B cell (primary cell): ENCODE measurements around the gene NR1H3. TPM values are rescaled to one million over a fixed set of nuclear protein-coding genes. Genes with fewer than 3 reads are reported as not detected.
A peak's percentile ranks its signal among the peaks of the same experiment; 100 is the strongest.

Experiments used
- ATAC-seq: fragments of 200-7000 bp; cut with Tn5 transposase; one replicate; pipeline ENCODE4 v1.10.0; 2021; ENCODE audit warnings: low read depth, mild to moderate bottlenecking, moderate number of reproducible peaks, moderate library complexity
- CTCF ChIA-PET: fragments of 350-600 bp; sonication (Branson Sonifier 250); formaldehyde crosslinking; loops from one replicate; lab custom pipeline; 2021; ENCODE audit warnings: antibody characterized with exemption, inconsistent platforms; lab: Charles Lee
- POLR2A ChIA-PET: fragments of 350-600 bp; sonication (Branson Sonifier 250); formaldehyde crosslinking; loops from one replicate; lab custom pipeline; 2021; ENCODE audit warnings: antibody characterized with exemption; lab: Charles Lee
- DNase-seq: peaks from one replicate; pipeline ENCODE4 v3.0.0; 2013
- H2AFZ ChIP-seq: 2 replicates; pipeline ENCODE4 v1.6.1; 2012; ENCODE audit warnings: mild to moderate bottlenecking, low read depth, low read length; ENCODE audit not compliant: insufficient read depth, poor library complexity, severe bottlenecking
- H3K27ac ChIP-seq, 2 donors: 1 replicate in 1 of 2; 2 replicates in 1 of 2; pipeline ENCODE4 v1.5.1; 2012 to 2013; ENCODE audit warnings: low read length in 2 of 2, mild to moderate bottlenecking in 2 of 2, moderate library complexity in 1 of 2
- H3K27me3 ChIP-seq, 4 experiments: fragments of 200-600 bp in 1 of 4; sonication (generic) in 1 of 4; replicated peaks in 1 of 4; 1 replicate in 2 of 4; 2 replicates in 2 of 4; pipeline versions ENCODE4 v1.6.1 to v1.7.0; 2013 to 2016; ENCODE audit warnings: low read length in 3 of 4, mild to moderate bottlenecking in 2 of 4, mixed read lengths in 1 of 4, moderate library complexity in 1 of 4; ENCODE audit not compliant: insufficient read depth in 4 of 4, control insufficient read depth in 3 of 4; ENCODE audit errors: control extremely low read depth in 1 of 4
- H3K36me3 ChIP-seq, 2 experiments: replicated peaks in 1 of 2; 1 replicate in 1 of 2; 2 replicates in 1 of 2; pipeline versions ENCODE4 v1.6.1 to v1.7.1; 2013; ENCODE audit warnings: low read length in 1 of 2; ENCODE audit not compliant: insufficient read depth in 2 of 2, control insufficient read depth in 1 of 2; ENCODE audit errors: control extremely low read depth in 1 of 2, extremely low read depth in 1 of 2
- H3K4me1 ChIP-seq, 2 donors: fragments of 200-600 bp in 1 of 2; sonication (generic) in 1 of 2; 1 replicate in 1 of 2; 2 replicates in 1 of 2; pipeline versions ENCODE4 v1.5.1 to v1.6.1; 2013 to 2017; ENCODE audit warnings: low read length in 2 of 2; ENCODE audit not compliant: control insufficient read depth in 2 of 2, insufficient read depth in 2 of 2
- H3K4me2 ChIP-seq: replicated peaks from 2 replicates; pipeline ENCODE3; 2012; ENCODE audit warnings: mild to moderate bottlenecking, low read depth, low read length; ENCODE audit not compliant: poor library complexity, severe bottlenecking
- H3K4me3 ChIP-seq, 5 experiments: fragments of 200-600 bp in 1 of 5; sonication (generic) in 1 of 5; 1 replicate in 3 of 5; 2 replicates in 2 of 5; pipeline versions ENCODE4 v1.5.1 to v1.7.0; 2011 to 2016; ENCODE audit warnings: low read length in 4 of 5, mild to moderate bottlenecking in 4 of 5, low read depth in 2 of 5, control low read depth in 1 of 5, moderate library complexity in 1 of 5; ENCODE audit not compliant: insufficient read depth in 1 of 5; ENCODE audit errors: control extremely low read depth in 1 of 5, extremely low read depth in 1 of 5
- H3K79me2 ChIP-seq: fragments of 200-600 bp; sonication (generic); one replicate; pipeline ENCODE4 v1.6.0; 2016; ENCODE audit warnings: low read length; ENCODE audit not compliant: control insufficient read depth, insufficient read depth
- H3K9ac ChIP-seq: fragments of 200-600 bp; sonication (generic); 2 replicates; pipeline ENCODE4 v1.6.1; 2017; ENCODE audit warnings: mild to moderate bottlenecking, low read length, moderate library complexity
- H3K9me3 ChIP-seq, 3 donors: one replicate each; pipeline versions ENCODE4 v1.6.1 to v1.7.1; 2013; ENCODE audit warnings: low read length in 2 of 3; ENCODE audit not compliant: control insufficient read depth in 2 of 3, insufficient read depth in 1 of 3; ENCODE audit errors: control extremely low read depth in 1 of 3
- H4K20me1 ChIP-seq: 2 replicates; pipeline ENCODE4 v1.6.0; 2012; ENCODE audit warnings: mild to moderate bottlenecking, low read length; ENCODE audit not compliant: insufficient read depth, control insufficient read depth, poor library complexity, severe bottlenecking
- H3K27ac Mint-ChIP-seq: one replicate; pipeline ENCODE4 v1.8.0; 2021; ENCODE audit warnings: mixed read lengths
- H3K27me3 Mint-ChIP-seq: one replicate; pipeline ENCODE4 v1.8.0; 2021; ENCODE audit warnings: mixed read lengths
- H3K4me1 Mint-ChIP-seq: one replicate; pipeline ENCODE4 v1.8.0; 2021; ENCODE audit warnings: mixed read lengths
- H3K4me3 Mint-ChIP-seq: one replicate; pipeline ENCODE4 v1.8.0; 2021; ENCODE audit warnings: mixed read lengths
- H3K9me3 Mint-ChIP-seq: one replicate; pipeline ENCODE4 v1.8.0; 2022; ENCODE audit warnings: mixed read lengths; ENCODE audit not compliant: insufficient read depth
- EZH2 ChIP-seq: IDR thresholded peaks from 2 replicates; pipeline ENCODE4 v1.6.1; 2012; ENCODE audit warnings: borderline replicate concordance, low read depth, mild to moderate bottlenecking, moderate library complexity, low read length; ENCODE audit not compliant: insufficient read depth, poor library complexity, severe bottlenecking
- WGBS: methylation state at CpG from one replicate; pipeline ENCODE4 v1.1.5; 2013; ENCODE audit warnings: missing lambda C conversion rate; ENCODE audit not compliant: insufficient coverage; 5-methylcytosine and 5-hydroxymethylcytosine counted together
- intact Hi-C: fragments of 100-400 bp; cut with micrococcal nuclease; formaldehyde crosslinking; loops from one replicate; pipeline ENCODE4 v1.10.0; 2022
- polyA plus RNA-seq: library from polyadenylated mRNA; depleted of rRNA; stranded (reverse); fragments of >200 nt; gene quantifications from 2 replicates; pipeline ENCODE4 v1.2.3, GENCODE V29; 2012
- total RNA-seq, 2 donors: library from RNA; stranded (reverse); fragments of 120-200 nt in 1 of 2; gene quantifications; 1 replicate in 1 of 2; 2 replicates in 1 of 2; pipeline versions ENCODE4 v1.2.3 to v1.2.4, GENCODE V29; 2013 to 2022
- TF ChIP-seq, protein P1 (sequence below): fragments of 200-600 bp; IDR thresholded peaks from one replicate; pipeline ENCODE4 v1.8.0; 2022; ENCODE audit warnings: antibody characterized with exemption, mild to moderate bottlenecking

The NR1H3 gene
- total and polyA plus RNA-seq, 2 donors (not counting 1 experiment from before 2014, with no cell fraction given), result 8.4 to 9.6 TPM

GRCh38 chr11:47269829-47270305 lies 12.1 kb downstream of the NR1H3 start, which contains the start of gene MADD:
TSS of gene MADD (plus strand) at chr11:47270133.
- CTCF ChIA-PET, result interaction anchor here (1.4 to 2.1 kb wide), 3 partner anchors 11 to 139 kb away, joined by 3 to 7 read pairs (median 4); no protein-coding TSS in a partner anchor
- no peaks in the 10 kb centered on the region for H3K9me3 Mint-ChIP-seq
- POLR2A ChIA-PET, result interaction anchor here (0.6 to 1.9 kb wide), 7 partner anchors 21 to 652 kb away, joined by 3 to 8 read pairs (median 4); partner anchors contain the start of genes ACP2 and DDB2

More at GRCh38 chr11:47269829-47270305, 12.1 kb downstream of the NR1H3 start, which contains the start of gene MADD:
- ATAC-seq (peak; percentile 83), DNase-seq (peak; percentile 96)
- Mint-ChIP-seq H3K27me3 (no peaks in the 10 kb centered on the region), H3K4me3 (peak within 1 kb of the TSS; percentile 89), H3K27ac (peak within 1 kb of the TSS; percentile 94), H3K4me1 (peaks cover 55% of the 10 kb centered on the region)
- H3K9ac ChIP-seq, result peak within 1 kb of the TSS; percentile 81
- under 1% methylated on average over 57 of the region's 57 CpGs for WGBS
- peak within 1 kb of the TSS; percentile 96 for H2AFZ ChIP-seq
- peaks cover 46% of the 10 kb centered on the region for H3K79me2 ChIP-seq
- H3K9me3 ChIP-seq, result no peaks in the 10 kb centered on the region
- H3K27me3 ChIP-seq, result no peaks in the 10 kb centered on the region
- peak within 1 kb of the TSS; percentile 90 to 92 for H3K27ac ChIP-seq
- intact Hi-C loops, result loop anchor here (1.0 to 5.0 kb wide), 11 partner anchors 22 to 570 kb away; partner anchors contain the start of genes ACP2, ARHGAP1, CKAP5 and DDB2
- H3K4me3 ChIP-seq, result peak within 1 kb of the TSS; percentile 58 to 89 (median 84)
- no peak for TF ChIP-seq EZH2
- TF ChIP-seq, protein P1, sequence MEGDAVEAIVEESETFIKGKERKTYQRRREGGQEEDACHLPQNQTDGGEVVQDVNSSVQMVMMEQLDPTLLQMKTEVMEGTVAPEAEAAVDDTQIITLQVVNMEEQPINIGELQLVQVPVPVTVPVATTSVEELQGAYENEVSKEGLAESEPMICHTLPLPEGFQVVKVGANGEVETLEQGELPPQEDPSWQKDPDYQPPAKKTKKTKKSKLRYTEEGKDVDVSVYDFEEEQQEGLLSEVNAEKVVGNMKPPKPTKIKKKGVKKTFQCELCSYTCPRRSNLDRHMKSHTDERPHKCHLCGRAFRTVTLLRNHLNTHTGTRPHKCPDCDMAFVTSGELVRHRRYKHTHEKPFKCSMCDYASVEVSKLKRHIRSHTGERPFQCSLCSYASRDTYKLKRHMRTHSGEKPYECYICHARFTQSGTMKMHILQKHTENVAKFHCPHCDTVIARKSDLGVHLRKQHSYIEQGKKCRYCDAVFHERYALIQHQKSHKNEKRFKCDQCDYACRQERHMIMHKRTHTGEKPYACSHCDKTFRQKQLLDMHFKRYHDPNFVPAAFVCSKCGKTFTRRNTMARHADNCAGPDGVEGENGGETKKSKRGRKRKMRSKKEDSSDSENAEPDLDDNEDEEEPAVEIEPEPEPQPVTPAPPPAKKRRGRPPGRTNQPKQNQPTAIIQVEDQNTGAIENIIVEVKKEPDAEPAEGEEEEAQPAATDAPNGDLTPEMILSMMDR, result no peak
- peaks cover 0 to 13% of the 10 kb centered on the region in 2 experiments for H3K36me3 ChIP-seq
- H3K4me1 ChIP-seq, result peaks cover 47 to 48% of the 10 kb centered on the region in 2 donors
- peak within 1 kb of the TSS; percentile 94 for H3K4me2 ChIP-seq
- peaks cover 35% of the 10 kb centered on the region for H4K20me1 ChIP-seq
